ENCODE data around the gene NEURL4. TPM values are rescaled to one million over a fixed set of nuclear protein-coding genes. Genes with fewer than 3 reads are reported as not detected.

The NEURL4 gene
- total and polyA plus RNA-seq, 2 donors (not counting 3 experiments of a cell fraction or from before 2014, with no cell fraction given), result 32.0 to 44.9 TPM

- peaks cover 0 to 3% of the 10 kb centered on the region in 2 experiments for H3K27me3 ChIP-seq (ENCODE audit: control insufficient read depth in 2 of 2, insufficient read depth in 2 of 2, low read length in 2 of 2)
- DNase-seq (ENCODE audit: low read depth, low spot score) (no peak), FAIRE-seq (no peak)
- no peaks in the 10 kb centered on the region for H3K9me1 ChIP-seq (replicated peaks; ENCODE audit: control insufficient read depth, extremely low read depth, insufficient read depth, low read length)
- dilution Hi-C loops (cut with MboI; ENCODE audit: extremely low pct_ligation_motif_present, low sequenced_read_pairs), result no loop called here
- H3K4me1 ChIP-seq (ENCODE audit: control insufficient read depth, extremely low read depth, insufficient read depth, low read length), result peaks cover 25% of the 10 kb centered on the region
- ChIA-PET POLR2A (no interaction called here), CTCF (interaction anchor here (0.9 to 2.9 kb wide), 4 partner anchors 15 to 46 kb away, joined by 3 to 14 read pairs (median 3); partner anchors contain the start of gene SLC2A4)
- BruUV-seq (replicated peaks), result no TSS peak
- intact Hi-C loops (cut with micrococcal nuclease), result no loop called here
- no peak overlapping the region for H3K27ac ChIP-seq (ENCODE audit: insufficient read depth, low read depth, low read length)
- no peak overlapping the region for H2AFZ ChIP-seq (ENCODE audit: low read depth, low read length)
- H3K36me3 ChIP-seq (ENCODE audit: control insufficient read depth in 2 of 2, extremely low read depth in 1 of 2, insufficient read depth in 2 of 2, low read length in 2 of 2), result no peaks in the 10 kb centered on the region
- no peak overlapping the region for H3K4me3 ChIP-seq (replicated peaks in 1 of 3; ENCODE audit: insufficient read depth in 1 of 3, low read depth in 1 of 3, low read length in 3 of 3)
- no peak overlapping the region for H3K4me2 ChIP-seq (ENCODE audit: insufficient read depth, low read length)
- H4K20me1 ChIP-seq (replicated peaks; ENCODE audit: control insufficient read depth, extremely low read depth, insufficient read depth, low read length), result no peaks in the 10 kb centered on the region
- no peaks in the 10 kb centered on the region for H3K9me3 ChIP-seq (replicated peaks; ENCODE audit: control insufficient read depth, insufficient read depth, low read length)
- H3K9ac ChIP-seq (replicated peaks; ENCODE audit: extremely low read depth, insufficient read depth, low read length), result no peak overlapping the region
- no peak for TF ChIP-seq POLR2AphosphoS5 (IDR thresholded peaks at IDR 0.05; ENCODE audit: insufficient read depth, low read depth, low read length)
- TF ChIP-seq EZH2 (IDR thresholded peaks at IDR 0.05; ENCODE audit: borderline replicate concordance, low read depth, low read length, severe bottlenecking), result no peak
- TF ChIP-seq, protein P1, sequence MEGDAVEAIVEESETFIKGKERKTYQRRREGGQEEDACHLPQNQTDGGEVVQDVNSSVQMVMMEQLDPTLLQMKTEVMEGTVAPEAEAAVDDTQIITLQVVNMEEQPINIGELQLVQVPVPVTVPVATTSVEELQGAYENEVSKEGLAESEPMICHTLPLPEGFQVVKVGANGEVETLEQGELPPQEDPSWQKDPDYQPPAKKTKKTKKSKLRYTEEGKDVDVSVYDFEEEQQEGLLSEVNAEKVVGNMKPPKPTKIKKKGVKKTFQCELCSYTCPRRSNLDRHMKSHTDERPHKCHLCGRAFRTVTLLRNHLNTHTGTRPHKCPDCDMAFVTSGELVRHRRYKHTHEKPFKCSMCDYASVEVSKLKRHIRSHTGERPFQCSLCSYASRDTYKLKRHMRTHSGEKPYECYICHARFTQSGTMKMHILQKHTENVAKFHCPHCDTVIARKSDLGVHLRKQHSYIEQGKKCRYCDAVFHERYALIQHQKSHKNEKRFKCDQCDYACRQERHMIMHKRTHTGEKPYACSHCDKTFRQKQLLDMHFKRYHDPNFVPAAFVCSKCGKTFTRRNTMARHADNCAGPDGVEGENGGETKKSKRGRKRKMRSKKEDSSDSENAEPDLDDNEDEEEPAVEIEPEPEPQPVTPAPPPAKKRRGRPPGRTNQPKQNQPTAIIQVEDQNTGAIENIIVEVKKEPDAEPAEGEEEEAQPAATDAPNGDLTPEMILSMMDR (IDR thresholded peaks at IDR 0.05; ENCODE audit: extremely low read depth in 1 of 2, insufficient read depth in 1 of 2, low read depth in 1 of 2, low read length in 2 of 2), result no peak
- no peak for TF ChIP-seq GATA2 (IDR thresholded peaks at IDR 0.05; ENCODE audit: insufficient read depth, insufficient read length, low read depth, low read length)
- no peak for TF ChIP-seq MAX (IDR thresholded peaks at IDR 0.05; ENCODE audit: insufficient read depth, insufficient read length)
- no peak for TF ChIP-seq MYC (IDR thresholded peaks at IDR 0.05; ENCODE audit: low read depth, low read length)
- no peak for TF ChIP-seq POLR2A (IDR thresholded peaks at IDR 0.05; ENCODE audit: low read depth, low read length)
- no peak for TF ChIP-seq FOS (IDR thresholded peaks at IDR 0.05; ENCODE audit: borderline replicate concordance, insufficient read depth, low read length)
- TF ChIP-seq JUN (IDR thresholded peaks at IDR 0.05; ENCODE audit: borderline replicate concordance, insufficient read depth, insufficient read length, low read depth), result no peak
- H3K79me2 ChIP-seq (ENCODE audit: control insufficient read depth, insufficient read depth, low read length), result no peaks in the 10 kb centered on the region
Measured at GRCh38 chr17:7266784-7267183, 62.4 kb downstream of the NEURL4 start.

Small RNAs within 50 kb of the gene (small RNA-seq; reads per million reads assigned to genes)
- gene AC026954.2 (ENCODE audit: insufficient read depth, insufficient read length, low read depth, low replicate concordance), result not detected
- not detected for gene RF00019 (ENCODE audit: insufficient read depth, insufficient read length, low read depth, low replicate concordance)

Other genes starting within 250 kb of the NEURL4 start
Only the 30 nearest of the 34 such genes appear.
- not detected in 2 replicates for gene ASGR2, start 214.5 kb downstream of the NEURL4 start, total RNA-seq
- not detected in 2 replicates for gene ASGR2, start 214.5 kb downstream of the NEURL4 start, polyA plus RNA-seq
- 10.2 and 14.0 TPM in 2 replicates for gene ASGR1, start 150.0 kb downstream of the NEURL4 start, total RNA-seq
- 12.5 and 13.7 TPM in 2 replicates for gene ASGR1, start 150.0 kb downstream of the NEURL4 start, polyA plus RNA-seq
- gene DLG4, start 109.5 kb downstream of the NEURL4 start, total RNA-seq, result 26.6 and 34.6 TPM in 2 replicates
- 14.0 and 14.9 TPM in 2 replicates for gene DLG4, start 109.5 kb downstream of the NEURL4 start, polyA plus RNA-seq
- 300 and 308 TPM in 2 replicates for gene ACADVL, start 109.4 kb downstream of the NEURL4 start, total RNA-seq
- gene ACADVL, start 109.4 kb downstream of the NEURL4 start, polyA plus RNA-seq, result 376 and 423 TPM in 2 replicates
- 52.1 and 55.9 TPM in 2 replicates for gene DVL2, start 94.8 kb downstream of the NEURL4 start, total RNA-seq
- 15.8 and 17.2 TPM in 2 replicates for gene DVL2, start 94.8 kb downstream of the NEURL4 start, polyA plus RNA-seq
- gene PHF23, start 89.9 kb downstream of the NEURL4 start, total RNA-seq, result 54.7 and 56.2 TPM in 2 replicates
- gene PHF23, start 89.9 kb downstream of the NEURL4 start, polyA plus RNA-seq, result 35.6 and 39.0 TPM in 2 replicates
- 401 and 403 TPM in 2 replicates for gene GABARAP, start 86.9 kb downstream of the NEURL4 start, total RNA-seq
- gene GABARAP, start 86.9 kb downstream of the NEURL4 start, polyA plus RNA-seq, result 882 and 1,043 TPM in 2 replicates
- 143 and 145 TPM in 2 replicates for gene CTDNEP1, start 77.6 kb downstream of the NEURL4 start, total RNA-seq
- gene CTDNEP1, start 77.6 kb downstream of the NEURL4 start, polyA plus RNA-seq, result 130 and 137 TPM in 2 replicates
- 41.6 and 44.4 TPM in 2 replicates for gene ELP5, start 77.1 kb downstream of the NEURL4 start, total RNA-seq
- gene ELP5, start 77.1 kb downstream of the NEURL4 start, polyA plus RNA-seq, result 53.3 and 54.7 TPM in 2 replicates
- gene CLDN7, start 66.9 kb downstream of the NEURL4 start, total RNA-seq, result 25.4 and 27.9 TPM in 2 replicates
- gene CLDN7, start 66.9 kb downstream of the NEURL4 start, polyA plus RNA-seq, result 24.9 and 25.7 TPM in 2 replicates
- gene SLC2A4, start 47.6 kb downstream of the NEURL4 start, total RNA-seq, result 0.23 TPM in 1 of 2 replicates, not detected in the other
- 0.12 and 0.18 TPM in 2 replicates for gene SLC2A4, start 47.6 kb downstream of the NEURL4 start, polyA plus RNA-seq
- gene YBX2, start 34.7 kb downstream of the NEURL4 start, total RNA-seq, result 0.31 TPM in 1 of 2 replicates, not detected in the other
- gene YBX2, start 34.7 kb downstream of the NEURL4 start, polyA plus RNA-seq, result 0.15 and 0.18 TPM in 2 replicates
- 847 and 859 TPM in 2 replicates for gene EIF5A, start 21.7 kb downstream of the NEURL4 start, total RNA-seq
- 650 and 689 TPM in 2 replicates for gene EIF5A, start 21.7 kb downstream of the NEURL4 start, polyA plus RNA-seq
- 51.6 and 61.3 TPM in 2 replicates for gene GPS2, start 14.0 kb downstream of the NEURL4 start, total RNA-seq
- 132 and 169 TPM in 2 replicates for gene GPS2, start 14.0 kb downstream of the NEURL4 start, polyA plus RNA-seq
- gene ACAP1, start 7.2 kb upstream of the NEURL4 start, total RNA-seq, result not detected in 2 replicates
- 0.46 TPM in 1 of 2 replicates, not detected in the other for gene ACAP1, start 7.2 kb upstream of the NEURL4 start, polyA plus RNA-seq
- gene KCTD11, start 22.8 kb upstream of the NEURL4 start, total RNA-seq, result 3.5 and 3.8 TPM in 2 replicates
- 6.5 and 6.7 TPM in 2 replicates for gene KCTD11, start 22.8 kb upstream of the NEURL4 start, polyA plus RNA-seq
- gene TMEM95, start 25.8 kb upstream of the NEURL4 start, total RNA-seq, result not detected in 2 replicates
- gene TMEM95, start 25.8 kb upstream of the NEURL4 start, polyA plus RNA-seq, result not detected in 2 replicates
- 0.58 and 0.67 TPM in 2 replicates for gene TNK1, start 51.8 kb upstream of the NEURL4 start, total RNA-seq
- 0.14 and 0.22 TPM in 2 replicates for gene TNK1, start 51.8 kb upstream of the NEURL4 start, polyA plus RNA-seq
- gene PLSCR3, start 65.2 kb upstream of the NEURL4 start, total RNA-seq, result 54.5 and 59.9 TPM in 2 replicates
- gene PLSCR3, start 65.2 kb upstream of the NEURL4 start, polyA plus RNA-seq, result 94.8 and 111 TPM in 2 replicates
- 57.3 and 67.4 TPM in 2 replicates for gene TMEM256, start 74.8 kb upstream of the NEURL4 start, total RNA-seq
- gene TMEM256, start 74.8 kb upstream of the NEURL4 start, polyA plus RNA-seq, result 148 and 218 TPM in 2 replicates
- 25.9 and 29.2 TPM in 2 replicates for gene NLGN2, start 78.5 kb upstream of the NEURL4 start, total RNA-seq
- gene NLGN2, start 78.5 kb upstream of the NEURL4 start, polyA plus RNA-seq, result 15.4 and 15.5 TPM in 2 replicates
- gene SPEM1, start 91.0 kb upstream of the NEURL4 start, total RNA-seq, result not detected in 2 replicates
- gene SPEM1, start 91.0 kb upstream of the NEURL4 start, polyA plus RNA-seq, result not detected in 2 replicates
- not detected in 2 replicates for gene SPEM2, start 96.3 kb upstream of the NEURL4 start, total RNA-seq
- not detected in 2 replicates for gene SPEM2, start 96.3 kb upstream of the NEURL4 start, polyA plus RNA-seq
- not detected in 2 replicates for gene SPEM3, start 99.5 kb upstream of the NEURL4 start, total RNA-seq
- gene SPEM3, start 99.5 kb upstream of the NEURL4 start, polyA plus RNA-seq, result not detected in 2 replicates
- gene TMEM102, start 106.1 kb upstream of the NEURL4 start, total RNA-seq, result 6.1 and 6.5 TPM in 2 replicates
- gene TMEM102, start 106.1 kb upstream of the NEURL4 start, polyA plus RNA-seq, result 5.8 and 8.4 TPM in 2 replicates
- gene FGF11, start 110.2 kb upstream of the NEURL4 start, total RNA-seq, result 1.8 TPM in 1 of 2 replicates, not detected in the other
- 0.70 and 0.92 TPM in 2 replicates for gene FGF11, start 110.2 kb upstream of the NEURL4 start, polyA plus RNA-seq
- 5.4 and 5.6 TPM in 2 replicates for gene CHRNB1, start 115.7 kb upstream of the NEURL4 start, total RNA-seq
- gene CHRNB1, start 115.7 kb upstream of the NEURL4 start, polyA plus RNA-seq, result 9.3 and 9.6 TPM in 2 replicates
- gene ZBTB4, start 150.3 kb upstream of the NEURL4 start, total RNA-seq, result 26.5 and 27.4 TPM in 2 replicates
- gene ZBTB4, start 150.3 kb upstream of the NEURL4 start, polyA plus RNA-seq, result 15.1 and 15.7 TPM in 2 replicates
- not detected in 2 replicates for gene SLC35G6, start 152.1 kb upstream of the NEURL4 start, total RNA-seq
- not detected in 2 replicates for gene SLC35G6, start 152.1 kb upstream of the NEURL4 start, polyA plus RNA-seq
- 145 and 151 TPM in 2 replicates for gene POLR2A, start 155.0 kb upstream of the NEURL4 start, total RNA-seq
- 25.1 and 45.9 TPM in 2 replicates for gene POLR2A, start 155.0 kb upstream of the NEURL4 start, polyA plus RNA-seq

All from endothelial cell of umbilical vein (primary cell).